Measurements from ENCODE around the gene PGM5.
"Not testable (repeated sequence)": the region's sequence is repeated elsewhere in the genome, so short reads cannot be mapped to it uniquely, and the experiment has no call there.

Gene PGM5

DNA sequence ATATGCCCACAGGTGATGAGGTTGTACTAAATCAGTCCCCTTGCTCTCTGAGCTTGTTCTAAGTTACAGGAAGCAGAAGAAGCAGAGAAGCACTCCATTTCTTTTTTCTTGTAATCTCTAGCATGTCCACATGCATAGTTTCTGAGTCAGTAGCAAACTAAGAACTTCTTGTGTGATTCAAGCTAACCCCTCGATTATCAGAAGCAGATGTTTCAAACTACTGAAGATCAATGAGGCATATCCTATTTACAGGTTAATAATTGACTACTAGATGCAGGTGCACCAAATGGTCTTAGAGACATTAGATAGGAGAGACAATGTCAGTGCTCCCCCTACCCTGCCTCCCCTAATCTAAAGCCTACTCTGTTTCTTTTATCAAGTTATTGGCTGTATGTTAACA lies 21.3 kb downstream of the PGM5 start:
- DNase-seq (ENCODE audit: low read depth) = not testable (repeated sequence)

- not testable (repeated sequence) for DNase-seq (ENCODE audit: low read depth)
Measured at GRCh38 chr9:68383894-68384293, 27.5 kb downstream of the PGM5 start.

DNA sequence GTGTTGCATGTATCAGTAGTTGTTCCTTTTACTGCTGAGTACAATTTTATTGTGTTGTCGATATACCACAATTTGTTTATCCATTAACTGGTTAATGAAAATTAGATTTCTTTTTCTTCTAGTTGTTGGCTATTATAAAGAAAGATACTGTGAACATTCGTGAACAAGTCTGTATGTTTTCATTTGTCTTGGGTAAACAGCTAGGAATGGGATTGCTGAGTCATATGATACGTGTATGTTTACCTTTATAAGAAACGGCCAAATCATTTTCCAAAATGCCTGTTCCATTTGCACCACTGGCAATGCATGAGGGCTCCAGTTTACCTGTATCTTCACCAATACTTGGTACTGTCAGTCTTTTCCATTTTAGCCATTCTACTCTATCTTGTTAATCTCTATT lies 33.1 kb downstream of the PGM5 start:
- DNase-seq (ENCODE audit: low read depth) = not testable (repeated sequence)

GRCh38 chr9:68390737-68391136 lies 34.3 kb downstream of the PGM5 start:
- not testable (repeated sequence) for DNase-seq (ENCODE audit: low read depth)

GRCh38 chr9:68396411-68397094 lies 40.1 kb downstream of the PGM5 start:
- DNase-seq (ENCODE audit: low read depth) = not testable (repeated sequence)

GRCh38 chr9:68397095-68397423 lies 40.6 kb downstream of the PGM5 start:
- DNase-seq (ENCODE audit: low read depth) = not testable (repeated sequence)

- not testable (repeated sequence) for DNase-seq (ENCODE audit: low read depth)
Measured at GRCh38 chr9:68397796-68398195, 41.4 kb downstream of the PGM5 start.

DNA sequence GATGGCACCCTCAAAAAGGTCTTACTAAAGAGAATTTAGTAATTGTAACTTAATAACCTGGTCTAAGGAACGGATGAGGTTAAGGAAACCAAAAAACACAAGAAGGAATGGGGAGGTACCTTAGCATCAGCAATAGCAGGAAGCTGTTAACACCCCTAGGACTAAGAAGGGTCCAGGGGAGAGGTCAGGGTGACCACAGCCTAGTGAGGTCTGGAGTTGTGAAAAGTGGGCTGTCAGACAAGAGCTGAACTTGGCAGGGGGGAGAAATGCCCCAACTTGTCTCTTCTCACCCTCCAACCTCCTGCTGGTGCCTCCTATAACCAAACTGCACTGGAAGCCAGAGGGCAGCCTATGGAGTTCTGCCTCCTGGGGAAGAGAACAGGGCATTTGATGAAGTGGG lies 41.9 kb downstream of the PGM5 start:
- DNase-seq (ENCODE audit: low read depth) = not testable (repeated sequence)

- not testable (repeated sequence) for DNase-seq (ENCODE audit: low read depth)
Measured at GRCh38 chr9:68404421-68405185, 48.2 kb downstream of the PGM5 start.

DNA sequence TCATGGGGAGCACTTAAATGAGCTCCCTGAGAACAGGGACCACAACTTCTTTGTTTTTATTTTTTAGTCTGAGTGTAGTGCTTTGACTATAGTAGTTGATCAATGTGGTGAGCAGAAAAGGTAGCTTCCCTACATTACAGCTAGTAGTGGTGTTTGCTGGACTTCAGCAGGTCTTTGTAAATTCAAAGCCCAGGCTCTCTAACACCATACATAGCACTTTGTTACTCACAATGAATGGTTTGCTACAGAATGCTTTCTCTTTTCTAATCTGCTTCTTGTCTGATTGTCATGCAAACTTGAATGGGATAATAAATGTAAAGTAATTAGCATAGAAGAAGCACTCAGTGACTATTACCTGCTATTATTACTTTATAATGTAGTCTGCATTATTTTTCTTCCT lies 55.5 kb downstream of the PGM5 start:
- not testable (repeated sequence) for DNase-seq (ENCODE audit: low read depth)

GRCh38 chr9:68412754-68413153 lies 56.3 kb downstream of the PGM5 start:
- DNase-seq (ENCODE audit: low read depth) = not testable (repeated sequence)

DNA sequence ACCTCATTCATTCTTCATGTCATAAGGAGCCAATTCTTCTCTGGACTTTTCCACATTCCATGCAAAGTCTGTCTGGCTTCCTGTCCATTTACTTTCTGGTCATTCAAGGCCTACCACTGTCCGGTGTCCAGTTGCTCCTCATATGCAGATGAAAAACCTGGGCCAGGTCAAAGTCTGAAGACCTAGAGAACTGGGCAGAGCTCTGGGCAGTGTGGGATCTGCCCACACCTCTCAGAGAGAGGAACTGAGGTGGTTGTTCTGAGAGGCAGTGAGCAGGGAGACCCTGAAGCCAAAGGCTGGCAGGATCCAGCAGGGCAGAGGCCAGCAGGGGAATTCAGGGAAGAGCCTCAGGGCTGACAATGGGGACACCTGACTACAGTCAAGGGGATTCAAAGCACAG lies 58.7 kb downstream of the PGM5 start:
- not testable (repeated sequence) for DNase-seq (ENCODE audit: low read depth)

DNA sequence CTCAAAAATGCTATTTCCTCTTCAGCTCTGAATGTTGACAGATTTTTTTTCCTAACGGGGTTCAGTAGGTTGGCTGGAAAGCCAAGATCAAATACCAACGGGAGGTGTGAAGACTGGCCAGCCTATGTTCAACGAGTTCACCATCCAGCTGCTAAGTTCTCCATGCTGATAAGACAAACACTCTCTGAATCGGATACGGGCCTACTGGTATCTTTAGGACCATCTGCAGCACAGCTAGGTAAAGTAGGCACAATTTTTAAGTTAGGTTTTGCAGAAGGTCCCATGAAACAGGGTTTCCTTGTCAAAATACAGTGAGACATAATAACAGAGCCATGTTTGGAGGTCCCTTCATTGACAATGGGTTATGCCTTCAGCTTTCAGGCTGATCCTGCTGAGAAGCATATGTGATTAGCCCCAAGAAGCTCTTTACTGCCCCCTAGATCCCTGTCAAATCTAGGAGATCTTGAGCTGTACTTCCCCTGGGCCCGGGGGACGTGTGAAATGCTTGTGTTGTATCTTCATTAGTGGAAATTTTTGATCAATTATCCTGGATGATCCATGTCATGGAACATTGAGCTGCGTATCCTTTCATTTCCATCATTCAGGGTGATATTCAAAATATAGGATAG lies 60.6 kb downstream of the PGM5 start:
- no peak for DNase-seq (ENCODE audit: low read depth)

DNA sequence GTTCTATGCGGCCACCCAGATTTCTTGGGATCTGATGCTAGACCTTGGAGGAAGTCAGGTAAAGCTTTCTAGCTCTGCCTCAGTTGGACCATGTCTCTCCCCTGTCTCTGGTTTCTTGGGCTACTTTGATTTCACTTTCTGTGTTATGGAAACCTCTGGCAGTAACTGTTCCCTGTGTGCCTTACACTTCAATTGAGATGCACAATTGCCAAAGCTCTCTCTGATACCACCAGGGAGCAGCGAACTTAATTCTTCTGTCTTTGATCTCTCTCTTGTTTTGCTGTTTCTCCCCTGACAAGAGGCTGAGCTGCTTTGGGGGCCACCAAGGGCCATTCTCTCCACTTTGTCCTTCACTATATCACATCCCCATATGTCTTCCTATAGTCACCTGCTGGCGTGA lies 61.4 kb downstream of the PGM5 start:
- DNase-seq (ENCODE audit: low read depth) = no peak

DNA sequence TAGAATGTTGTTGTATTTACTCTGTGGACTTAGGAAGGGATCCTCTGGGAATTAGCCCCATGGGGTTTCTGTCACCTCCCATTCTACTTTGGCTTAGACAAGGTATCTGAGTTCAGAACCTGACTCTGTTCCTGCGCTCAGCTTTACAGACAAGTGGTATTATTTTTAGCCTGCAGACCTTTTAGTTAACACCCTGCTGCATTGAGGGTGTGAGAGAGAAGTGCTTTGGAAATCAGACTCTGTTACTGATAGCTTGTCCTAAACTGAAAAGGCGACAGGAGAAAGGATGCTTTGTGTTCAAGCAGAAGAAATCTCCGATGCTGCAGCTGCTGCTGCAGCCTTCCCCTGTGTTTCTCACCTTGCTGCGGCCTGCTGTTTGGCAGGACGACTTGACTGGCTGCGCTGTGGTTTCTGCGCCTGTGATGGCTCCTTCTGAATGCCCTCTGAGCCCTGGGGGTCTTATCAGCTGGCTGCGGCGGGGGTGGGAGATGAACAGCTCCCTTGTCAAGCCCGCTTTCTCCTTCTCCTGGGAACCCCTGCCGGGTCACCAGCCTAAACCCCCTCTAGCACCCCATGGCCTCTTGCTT lies 61.9 kb downstream of the PGM5 start:
- DNase-seq (ENCODE audit: low read depth) = no peak

- no peak for DNase-seq (ENCODE audit: low read depth)
Measured at GRCh38 chr9:68419901-68420300, 63.5 kb downstream of the PGM5 start.

DNA sequence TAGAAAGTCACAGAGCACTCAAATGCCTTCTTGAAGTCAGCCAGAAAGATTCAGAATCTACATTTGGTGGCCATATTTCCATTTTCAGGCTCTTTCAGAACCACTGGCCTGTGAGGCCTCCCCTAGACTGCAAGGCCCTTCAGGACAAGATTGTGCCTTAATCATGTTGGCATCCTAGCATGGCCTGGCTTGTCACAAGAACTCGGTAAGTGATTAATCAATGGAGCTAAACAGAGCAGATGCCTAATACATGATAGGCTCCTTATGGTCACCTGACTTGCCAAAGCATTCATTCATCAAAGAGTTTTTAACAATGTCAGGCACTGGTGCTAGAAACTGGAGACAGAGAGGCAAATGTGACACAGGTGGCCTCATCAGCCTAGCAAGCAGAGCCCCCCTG lies 70.3 kb downstream of the PGM5 start:
- DNase-seq (ENCODE audit: low read depth) = no peak

DNA sequence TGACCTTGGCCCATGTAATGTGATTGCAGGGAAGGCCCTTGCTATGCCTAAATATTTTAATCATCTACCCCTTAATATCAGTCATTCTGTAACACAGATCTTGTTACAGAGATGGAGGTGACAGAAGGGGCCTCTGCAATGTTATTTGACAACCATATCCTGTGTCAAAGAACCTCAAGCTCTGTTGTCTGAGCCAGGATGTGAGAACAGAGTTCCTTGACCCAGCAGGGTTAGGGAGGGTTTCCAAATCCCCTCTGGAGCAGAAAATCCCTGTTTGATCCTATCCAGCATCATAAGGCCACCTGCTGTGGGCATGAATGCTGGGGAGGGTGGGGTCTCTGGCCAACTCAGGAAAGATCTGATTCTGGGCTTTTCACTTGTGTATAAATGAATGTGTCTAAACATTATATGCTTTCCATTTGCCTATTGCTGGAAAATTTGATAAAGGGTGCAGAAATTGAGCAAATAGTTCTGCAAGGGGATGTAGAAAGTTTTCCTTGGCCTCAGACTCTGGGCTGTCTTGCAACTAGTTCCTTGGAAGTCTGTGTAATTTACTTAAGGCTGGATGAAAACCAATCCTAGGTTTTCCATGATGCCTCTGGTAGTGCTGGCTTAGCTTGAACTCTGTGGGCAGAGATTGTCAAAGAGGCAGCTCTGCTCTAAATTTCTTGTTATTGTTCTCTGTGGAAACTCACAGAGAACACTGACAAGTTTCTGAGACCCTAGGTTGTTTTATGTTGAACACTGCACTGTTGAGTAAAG lies 71.0 kb downstream of the PGM5 start:
- DNase-seq (ENCODE audit: low read depth) = no peak

DNA sequence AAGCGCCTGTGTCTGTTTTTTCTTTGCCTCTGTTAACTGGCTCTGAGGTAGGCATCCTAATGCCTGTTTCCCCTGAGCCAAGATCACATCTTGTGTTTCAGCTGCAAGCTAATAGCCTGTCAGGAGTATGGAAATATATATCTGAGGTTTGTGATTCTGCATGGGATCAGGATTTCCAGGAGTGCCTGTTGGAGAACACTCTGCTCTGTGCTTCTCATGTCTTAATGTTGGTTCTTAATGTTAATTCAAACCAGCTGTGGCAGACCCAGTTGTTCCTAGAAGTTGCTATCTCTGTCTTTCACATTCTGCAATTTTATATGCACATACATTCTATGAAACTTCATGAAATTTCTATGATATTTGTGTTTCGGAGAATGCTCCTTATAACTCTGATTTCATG lies 72.1 kb downstream of the PGM5 start:
- DNase-seq (ENCODE audit: low read depth) = no peak

DNA sequence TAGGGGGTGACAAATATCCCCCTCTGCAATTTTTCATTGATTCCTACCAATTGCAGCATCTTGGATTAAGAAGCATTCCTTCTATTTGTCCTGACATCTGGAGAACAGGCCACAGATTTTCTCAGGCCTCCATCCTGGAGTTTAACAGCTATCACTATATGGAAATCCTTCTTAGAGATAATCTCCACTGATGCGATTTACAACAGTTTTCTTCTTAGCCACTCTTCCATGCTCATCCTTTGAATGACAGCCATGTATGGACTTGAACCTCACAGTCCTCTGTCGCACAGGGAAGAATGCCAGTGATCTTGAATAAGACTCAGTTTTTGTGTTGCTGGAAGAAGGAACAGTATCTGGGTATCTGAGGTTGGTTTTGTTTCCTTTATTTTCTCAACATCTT lies 73.2 kb downstream of the PGM5 start:
- no peak for DNase-seq (ENCODE audit: low read depth)

DNA sequence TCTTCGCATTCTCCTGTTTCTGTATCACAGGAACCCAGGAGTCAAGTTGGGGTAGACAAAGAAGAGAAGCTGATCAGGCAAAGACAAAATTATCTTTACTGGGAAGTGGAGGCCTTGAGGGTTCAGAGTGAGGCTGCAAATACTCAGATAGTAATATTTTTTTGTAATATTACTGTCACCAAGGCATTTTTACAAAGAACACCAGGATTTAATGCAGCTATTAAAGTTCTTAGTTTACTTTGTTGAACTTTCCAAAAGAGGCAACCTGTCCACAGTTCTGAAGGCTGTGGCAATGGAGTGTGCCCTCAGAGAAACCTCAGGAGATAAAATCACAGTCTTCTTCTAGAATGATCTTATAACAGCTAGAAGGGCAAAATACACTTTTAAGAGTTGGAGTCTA lies 74.9 kb downstream of the PGM5 start:
- DNase-seq (ENCODE audit: low read depth) = no peak

- DNase-seq (ENCODE audit: low read depth) = no peak
Measured at GRCh38 chr9:68433531-68434110, 77.2 kb downstream of the PGM5 start.

Measured in activated T-helper 1 cell treated with Interleukin-2 at 50 U/mL for 16 hours (primary cell).